ENCODE data around the gene MYRF.

DNA sequence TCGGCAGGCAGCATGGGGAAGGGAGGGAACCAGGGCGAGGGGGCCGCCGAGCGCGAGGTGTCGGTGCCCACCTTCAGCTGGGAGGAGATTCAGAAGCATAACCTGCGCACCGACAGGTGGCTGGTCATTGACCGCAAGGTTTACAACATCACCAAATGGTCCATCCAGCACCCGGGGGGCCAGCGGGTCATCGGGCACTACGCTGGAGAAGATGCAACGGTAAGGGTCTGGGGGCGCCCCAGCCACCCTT lies 75.9 kb downstream of the MYRF start:
- no peak for TF ChIP-seq SIN3A (IDR thresholded peaks at IDR 0.05; ENCODE audit: borderline replicate concordance in 2 of 2, control insufficient read depth in 1 of 2, low read depth in 2 of 2, low read length in 2 of 2)
- no peak for TF ChIP-seq CTBP1 (IDR thresholded peaks at IDR 0.05; ENCODE audit: borderline replicate concordance)
- TF ChIP-seq, protein P1, sequence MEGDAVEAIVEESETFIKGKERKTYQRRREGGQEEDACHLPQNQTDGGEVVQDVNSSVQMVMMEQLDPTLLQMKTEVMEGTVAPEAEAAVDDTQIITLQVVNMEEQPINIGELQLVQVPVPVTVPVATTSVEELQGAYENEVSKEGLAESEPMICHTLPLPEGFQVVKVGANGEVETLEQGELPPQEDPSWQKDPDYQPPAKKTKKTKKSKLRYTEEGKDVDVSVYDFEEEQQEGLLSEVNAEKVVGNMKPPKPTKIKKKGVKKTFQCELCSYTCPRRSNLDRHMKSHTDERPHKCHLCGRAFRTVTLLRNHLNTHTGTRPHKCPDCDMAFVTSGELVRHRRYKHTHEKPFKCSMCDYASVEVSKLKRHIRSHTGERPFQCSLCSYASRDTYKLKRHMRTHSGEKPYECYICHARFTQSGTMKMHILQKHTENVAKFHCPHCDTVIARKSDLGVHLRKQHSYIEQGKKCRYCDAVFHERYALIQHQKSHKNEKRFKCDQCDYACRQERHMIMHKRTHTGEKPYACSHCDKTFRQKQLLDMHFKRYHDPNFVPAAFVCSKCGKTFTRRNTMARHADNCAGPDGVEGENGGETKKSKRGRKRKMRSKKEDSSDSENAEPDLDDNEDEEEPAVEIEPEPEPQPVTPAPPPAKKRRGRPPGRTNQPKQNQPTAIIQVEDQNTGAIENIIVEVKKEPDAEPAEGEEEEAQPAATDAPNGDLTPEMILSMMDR (IDR thresholded peaks at IDR 0.05 in 2 of 3, conservative IDR thresholded peaks at IDR 0.05 in 1 of 3; ENCODE audit: insufficient read depth in 2 of 3, low read depth in 1 of 3, low read length in 3 of 3): no peak
- TF ChIP-seq, protein P2, sequence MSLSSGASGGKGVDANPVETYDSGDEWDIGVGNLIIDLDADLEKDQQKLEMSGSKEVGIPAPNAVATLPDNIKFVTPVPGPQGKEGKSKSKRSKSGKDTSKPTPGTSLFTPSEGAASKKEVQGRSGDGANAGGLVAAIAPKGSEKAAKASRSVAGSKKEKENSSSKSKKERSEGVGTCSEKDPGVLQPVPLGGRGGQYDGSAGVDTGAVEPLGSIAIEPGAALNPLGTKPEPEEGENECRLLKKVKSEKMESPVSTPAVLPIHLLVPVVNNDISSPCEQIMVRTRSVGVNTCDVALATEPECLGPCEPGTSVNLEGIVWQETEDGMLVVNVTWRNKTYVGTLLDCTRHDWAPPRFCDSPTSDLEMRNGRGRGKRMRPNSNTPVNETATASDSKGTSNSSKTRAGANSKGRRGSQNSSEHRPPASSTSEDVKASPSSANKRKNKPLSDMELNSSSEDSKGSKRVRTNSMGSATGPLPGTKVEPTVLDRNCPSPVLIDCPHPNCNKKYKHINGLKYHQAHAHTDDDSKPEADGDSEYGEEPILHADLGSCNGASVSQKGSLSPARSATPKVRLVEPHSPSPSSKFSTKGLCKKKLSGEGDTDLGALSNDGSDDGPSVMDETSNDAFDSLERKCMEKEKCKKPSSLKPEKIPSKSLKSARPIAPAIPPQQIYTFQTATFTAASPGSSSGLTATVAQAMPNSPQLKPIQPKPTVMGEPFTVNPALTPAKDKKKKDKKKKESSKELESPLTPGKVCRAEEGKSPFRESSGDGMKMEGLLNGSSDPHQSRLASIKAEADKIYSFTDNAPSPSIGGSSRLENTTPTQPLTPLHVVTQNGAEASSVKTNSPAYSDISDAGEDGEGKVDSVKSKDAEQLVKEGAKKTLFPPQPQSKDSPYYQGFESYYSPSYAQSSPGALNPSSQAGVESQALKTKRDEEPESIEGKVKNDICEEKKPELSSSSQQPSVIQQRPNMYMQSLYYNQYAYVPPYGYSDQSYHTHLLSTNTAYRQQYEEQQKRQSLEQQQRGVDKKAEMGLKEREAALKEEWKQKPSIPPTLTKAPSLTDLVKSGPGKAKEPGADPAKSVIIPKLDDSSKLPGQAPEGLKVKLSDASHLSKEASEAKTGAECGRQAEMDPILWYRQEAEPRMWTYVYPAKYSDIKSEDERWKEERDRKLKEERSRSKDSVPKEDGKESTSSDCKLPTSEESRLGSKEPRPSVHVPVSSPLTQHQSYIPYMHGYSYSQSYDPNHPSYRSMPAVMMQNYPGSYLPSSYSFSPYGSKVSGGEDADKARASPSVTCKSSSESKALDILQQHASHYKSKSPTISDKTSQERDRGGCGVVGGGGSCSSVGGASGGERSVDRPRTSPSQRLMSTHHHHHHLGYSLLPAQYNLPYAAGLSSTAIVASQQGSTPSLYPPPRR (CRISPR knock-in tag; IDR thresholded peaks at IDR 0.05; ENCODE audit: borderline replicate concordance): no peak

All from K562 (cell line).